K562 (cell line): Measurements from ENCODE around the gene SLC9A7. TPM values are rescaled to one million over a fixed set of nuclear protein-coding genes. Genes with fewer than 3 reads are reported as not detected.

Source experiments
- DEAF1 ChIP-seq: fragments of 450-650 bp; formaldehyde crosslinking; IDR thresholded peaks from 2 replicates; pipeline ENCODE4 v1.4.0; 2020; ENCODE audit warnings: mild to moderate bottlenecking, moderate library complexity
- ERF ChIP-seq: fragments of 450-650 bp; formaldehyde crosslinking; IDR thresholded peaks from 2 replicates; pipeline ENCODE4 v1.4.0; 2020; ENCODE audit warnings: mild to moderate bottlenecking, mixed read lengths
- ESRRA ChIP-seq: fragments of 450-650 bp; IDR thresholded peaks from 2 replicates; pipeline ENCODE4 v1.6.1; 2014; ENCODE audit warnings: low read depth, mild to moderate bottlenecking, moderate library complexity, borderline replicate concordance
- FOXK1 ChIP-seq: sonication (generic); formaldehyde crosslinking; IDR thresholded peaks from 2 replicates; pipeline ENCODE4 v1.8.0; 2022; ENCODE audit warnings: missing genetic modification reagents, mild to moderate bottlenecking, borderline replicate concordance
- HMBOX1 ChIP-seq: sonication (generic); IDR thresholded peaks from 2 replicates; pipeline ENCODE4 v1.6.1; 2016
- PBX2 ChIP-seq, 2 experiments: IDR thresholded peaks in 1 of 2; conservative IDR thresholded peaks in 1 of 2; 2 replicates each; pipeline ENCODE4 v1.6.1; 2016; ENCODE audit warnings: low read depth in 2 of 2, mild to moderate bottlenecking in 1 of 2, missing compliant biosample characterization in 1 of 2, missing genetic modification characterization in 1 of 2, moderate library complexity in 1 of 2
- SMAD1 ChIP-seq: fragments of 150-350 bp; IDR thresholded peaks from 2 replicates; pipeline ENCODE4 v1.6.1; 2014; ENCODE audit warnings: low read length, low read depth; ENCODE audit not compliant: partially characterized antibody
- ZC3H11A ChIP-seq: IDR thresholded peaks from 2 replicates; pipeline ENCODE4 v1.6.1; 2012; ENCODE audit warnings: low read depth, low read length, improper control_type of control experiment
- ZNF277 ChIP-seq: fragments of 250-450 bp; sonication (Bioruptor Pico); IDR thresholded peaks from 2 replicates; pipeline ENCODE4 v1.8.0; 2022; ENCODE audit warnings: inconsistent platforms, mild to moderate bottlenecking, moderate library complexity, borderline replicate concordance
- ZNF354B ChIP-seq: fragments of 250-450 bp; sonication (Bioruptor Pico); IDR thresholded peaks from 2 replicates; pipeline ENCODE4 v1.4.0; 2020
- polyA plus RNA-seq, 8 experiments: library from polyadenylated mRNA; depleted of rRNA in 4 of 8; stranded (reverse) in 5 of 8; unstranded in 3 of 8; fragments of >200 nt; fragmentation: Nextera tagmentation in 2 of 8; fragmentation: Illumina TruSeq in 1 of 8; extraction: Ambion mirVana in 2 of 8; extraction: Trizol in 1 of 8; gene quantifications; 2 replicates each; pipeline versions ENCODE4 v1.2.1 to v1.2.3, GENCODE V29; 2011 to 2014; ENCODE audit warnings: inconsistent platforms in 1 of 8, missing spikeins in 1 of 8
- total RNA-seq, 7 experiments: library from RNA; depleted of rRNA in 6 of 7; stranded (reverse); fragments of >200 nt in 6 of 7; fragmentation: Illumina TruSeq in 2 of 7; extraction: Trizol in 2 of 7; gene quantifications; 2 replicates each; pipeline versions ENCODE4 v1.2.1 to v1.2.3, GENCODE V29; 2011 to 2021; ENCODE audit warnings: low replicate concordance in 1 of 7

Gene SLC9A7
- total and polyA plus RNA-seq, 9 of the 15 experiments (the other 6 are each of a cell fraction or from before 2014, with no cell fraction given) = 0.04 to 0.13 (median 0.09) TPM; not detected in 5

GRCh38 chrX:46676399-46677356, 82.2 kb downstream of the SLC9A7 start (continued):
- TF ChIP-seq HMBOX1 = no peak
- no peak for TF ChIP-seq FOXK1 (CRISPR knock-in tag)
- no peak for TF ChIP-seq ZNF277 (CRISPR knock-in tag)
- no peak for TF ChIP-seq DEAF1 (CRISPR knock-in tag)
- TF ChIP-seq ZC3H11A = no peak
- TF ChIP-seq ZNF354B (CRISPR knock-in tag) = no peak
- TF ChIP-seq ESRRA = 0 out of 2 replicates have a peak, but pooled peaks have one; percentile 18
- TF ChIP-seq ERF (CRISPR knock-in tag) = no peak
- TF ChIP-seq PBX2 (CRISPR knock-in tag; IDR thresholded peaks at IDR 0.05; ENCODE audit: low read depth) = no peak
- no peak for TF ChIP-seq PBX2 (tag; conservative IDR thresholded peaks at IDR 0.05; ENCODE audit: low read depth)
- TF ChIP-seq SMAD1 = no peak
